Thymus (tissue), 11 donors: ENCODE results near the gene KLF2. TPM values are rescaled to one million over a fixed set of nuclear protein-coding genes. Genes with fewer than 3 reads are reported as not detected.

ENCODE experiments used
- DNase-seq, 9 donors: peaks; one replicate each; pipeline ENCODE4 v3.0.0-alpha.2; 2013; ENCODE audit warnings: low spot score in 9 of 9, low read depth in 6 of 9, missing footprints in 1 of 9
- H3K27ac ChIP-seq, 2 donors: one replicate each; pipeline ENCODE4 v1.5.1; 2013; ENCODE audit warnings: control low read depth in 1 of 2, low read depth in 1 of 2, low read length in 1 of 2, mild to moderate bottlenecking in 1 of 2, moderate library complexity in 1 of 2
- H3K27me3 ChIP-seq, 2 donors: one replicate each; pipeline ENCODE4 v1.5.1; 2013; ENCODE audit warnings: low read length in 1 of 2; ENCODE audit not compliant: control insufficient read depth in 2 of 2, insufficient read depth in 1 of 2
- H3K36me3 ChIP-seq, 2 donors: one replicate each; pipeline ENCODE4 v1.5.1; 2013; ENCODE audit warnings: low read length in 1 of 2, mild to moderate bottlenecking in 1 of 2, moderate library complexity in 1 of 2; ENCODE audit not compliant: control insufficient read depth in 2 of 2, insufficient read depth in 2 of 2
- H3K4me1 ChIP-seq, 2 donors: one replicate each; pipeline ENCODE4 v1.5.1; 2013; ENCODE audit warnings: low read length in 2 of 2; ENCODE audit not compliant: control insufficient read depth in 2 of 2, insufficient read depth in 2 of 2
- H3K4me3 ChIP-seq, 2 donors: one replicate each; pipeline ENCODE4 v1.5.1; 2013; ENCODE audit warnings: low read length in 2 of 2, control low read depth in 1 of 2, mild to moderate bottlenecking in 1 of 2
- H3K9me3 ChIP-seq, 2 donors: one replicate each; pipeline ENCODE4 v1.5.1; 2013; ENCODE audit warnings: low read length in 1 of 2, mild to moderate bottlenecking in 1 of 2; ENCODE audit not compliant: control insufficient read depth in 2 of 2, insufficient read depth in 1 of 2
- WGBS: extraction: QIAGEN DNeasy Blood & Tissue Kit; methylation state at CpG from one replicate; pipeline ENCODE4 v1.1.7; 2013; 5-methylcytosine and 5-hydroxymethylcytosine counted together
- polyA plus RNA-seq: library from polyadenylated mRNA; stranded (reverse); fragments of 200-250 nt; gene quantifications from one replicate; pipeline ENCODE4 v1.2.3, GENCODE V29; 2013
- total RNA-seq: library from RNA; stranded (reverse); fragments of 120-200 nt; gene quantifications from one replicate; pipeline ENCODE4 v1.2.4, GENCODE V29; 2013
- donor health status: healthy.

The KLF2 gene
- total and polyA plus RNA-seq, 2 donors: 5.1 to 16.5 TPM

DNA sequence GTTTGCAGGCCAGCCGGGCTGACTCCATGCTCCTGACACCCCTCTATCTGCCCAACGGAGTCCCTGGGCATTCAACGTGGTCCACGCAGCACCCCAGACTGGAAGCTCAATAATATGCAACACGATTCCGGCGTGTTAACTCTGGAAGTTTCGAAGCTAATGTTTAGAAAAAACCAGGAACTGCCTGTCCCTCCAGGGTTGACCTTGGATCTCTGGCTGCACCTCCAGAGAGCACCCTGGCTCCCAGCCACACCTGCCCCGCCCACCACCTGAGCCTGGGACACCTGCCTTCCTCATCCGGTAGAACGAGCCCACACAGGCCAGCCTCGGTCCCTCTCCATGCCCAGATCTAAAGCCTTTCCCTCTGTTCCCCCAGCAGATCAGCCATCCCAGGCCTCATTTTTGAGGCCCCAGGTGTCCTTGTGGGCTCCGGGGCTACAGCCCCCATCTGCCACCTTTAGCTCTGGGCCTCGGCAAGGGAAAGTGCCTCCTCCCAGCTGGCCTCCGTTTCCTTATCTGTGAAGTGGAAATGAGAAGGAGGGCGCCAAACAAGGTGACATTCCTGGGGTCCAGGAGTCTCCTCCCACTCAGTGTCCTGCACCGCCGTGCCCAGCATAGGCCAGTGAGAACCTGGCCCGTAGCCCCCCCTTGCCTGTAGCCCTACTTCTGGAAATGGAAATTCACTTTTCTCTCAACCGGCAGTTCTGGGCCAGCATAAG, 38.7 kb downstream of the KLF2 start:
- H3K4me1 ChIP-seq: peaks cover 35 to 73% of the 10 kb centered on the region in 2 donors
- H3K27ac ChIP-seq: peak overlapping the region in 1 of 2 donors; percentile 37
- H3K4me3 ChIP-seq: no peak overlapping the region
- peaks cover 0 to 27% of the 10 kb centered on the region in 2 donors for H3K27me3 ChIP-seq
- peaks cover 0 to 10% of the 10 kb centered on the region in 2 donors for H3K36me3 ChIP-seq
- WGBS: 83% methylated on average over 20 of the region's 20 CpGs
- H3K9me3 ChIP-seq: no peaks in the 10 kb centered on the region
- DNase-seq: no peak

DNA sequence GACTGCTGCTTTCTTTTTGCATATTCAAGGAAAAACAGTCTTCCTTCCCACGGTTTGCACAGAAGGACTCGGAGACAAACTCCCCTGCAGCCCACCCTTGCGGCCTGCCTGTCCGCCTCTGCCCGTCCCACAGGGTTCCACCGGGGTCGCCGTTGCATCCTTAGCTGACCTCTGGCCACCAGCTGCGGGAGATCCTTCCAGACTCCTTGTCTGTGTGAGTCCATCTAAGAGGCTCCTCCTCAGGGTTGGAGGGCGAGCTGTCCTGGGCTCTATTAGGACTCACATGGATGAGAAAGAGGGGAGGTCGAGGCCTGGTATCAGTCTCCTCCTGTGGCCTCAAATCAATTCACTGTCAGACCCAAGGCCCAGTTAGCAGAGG, 39.2 kb downstream of the KLF2 start:
- Histone ChIP-seq H3K4me3 (no peak overlapping the region), H3K27ac (no peak overlapping the region), H3K27me3 (peaks cover 0 to 33% of the 10 kb centered on the region in 2 donors), H3K4me1 (peaks cover 40 to 78% of the 10 kb centered on the region in 2 donors), H3K36me3 (peaks cover 0 to 7% of the 10 kb centered on the region in 2 donors), H3K9me3 (no peaks in the 10 kb centered on the region)
- 95% methylated on average over 11 of the region's 11 CpGs for WGBS
- no peak for DNase-seq

DNA sequence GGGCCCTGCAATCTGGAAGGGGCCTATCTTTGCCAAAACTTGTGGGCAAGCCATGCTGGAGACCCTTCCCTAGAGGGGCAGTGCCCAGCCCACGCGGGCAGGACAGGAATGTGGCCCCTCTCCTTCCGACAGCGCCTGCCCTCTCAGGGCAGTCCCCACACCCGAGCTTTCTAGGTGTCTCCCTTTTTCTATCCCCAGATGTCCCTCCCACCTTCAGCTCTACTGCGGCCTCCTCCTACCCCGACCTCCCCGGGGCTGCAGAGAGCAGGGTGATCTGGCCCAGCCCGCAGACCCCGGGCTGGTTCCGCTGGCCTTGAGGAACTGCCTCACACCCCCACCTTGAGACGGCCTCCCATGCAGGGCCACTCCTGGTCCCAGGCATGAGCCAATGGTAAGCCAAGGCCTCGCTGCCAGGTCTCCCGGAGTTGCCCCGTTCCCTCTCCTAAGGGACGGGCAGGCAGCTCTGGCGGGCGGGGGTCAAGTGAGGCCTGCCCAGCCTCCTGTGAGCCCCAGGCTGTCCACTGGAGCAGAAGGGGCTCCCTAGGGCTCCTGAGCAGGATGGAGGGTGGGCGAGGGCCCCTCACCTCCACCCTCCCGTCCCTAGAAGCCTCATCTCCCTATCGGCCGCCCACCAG, 39.7 kb downstream of the KLF2 start:
- Histone ChIP-seq H3K9me3 (no peaks in the 10 kb centered on the region), H3K36me3 (peaks cover 0 to 7% of the 10 kb centered on the region in 2 donors), H3K27me3 (peaks cover 0 to 37% of the 10 kb centered on the region in 2 donors), H3K27ac (no peak overlapping the region), H3K4me3 (no peak overlapping the region), H3K4me1 (peaks cover 45 to 81% of the 10 kb centered on the region in 2 donors)
- WGBS: 96% methylated on average over 22 of the region's 22 CpGs
- no peak for DNase-seq

DNA sequence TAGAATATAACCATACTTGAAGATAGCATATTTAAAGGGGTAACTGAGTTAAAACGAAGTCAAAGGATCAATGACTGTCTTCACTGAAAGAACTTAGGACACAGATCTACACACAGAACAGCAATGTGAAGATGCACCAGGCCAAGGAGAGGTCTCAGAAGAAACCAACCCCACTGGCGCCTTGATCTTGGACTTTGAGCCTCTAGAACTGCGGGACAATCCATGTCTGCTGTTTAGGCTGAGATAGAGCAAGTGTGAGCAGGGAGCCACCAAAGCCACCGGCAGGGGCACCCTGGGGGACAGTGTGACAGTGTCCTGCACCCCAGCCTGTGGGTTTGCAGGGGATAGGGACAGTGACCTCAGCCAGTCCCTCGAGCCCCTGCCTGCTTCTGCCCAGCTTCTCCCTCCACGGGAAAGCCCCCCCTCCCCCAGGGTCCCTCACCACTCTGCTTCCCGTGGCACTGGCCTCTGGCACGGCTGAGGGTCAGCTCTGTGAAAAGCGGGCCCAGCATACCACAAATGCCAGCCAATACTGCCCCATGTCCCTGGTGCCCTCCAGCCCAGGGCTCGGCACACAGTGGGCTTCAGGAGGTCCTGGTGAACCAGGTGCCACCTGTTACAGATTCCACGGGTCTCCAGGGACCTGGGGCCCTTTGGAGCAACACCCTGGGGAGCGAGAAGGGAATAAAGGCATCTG, 40.8 kb downstream of the KLF2 start:
- Histone ChIP-seq H3K9me3 (no peaks in the 10 kb centered on the region), H3K4me1 (peaks cover 55 to 87% of the 10 kb centered on the region in 2 donors), H3K36me3 (peaks cover 0 to 7% of the 10 kb centered on the region in 2 donors), H3K27me3 (peaks cover 0 to 45% of the 10 kb centered on the region in 2 donors), H3K27ac (peak overlapping the region; percentile 67 to 93), H3K4me3 (no peak overlapping the region)
- DNase-seq: no peak
- WGBS: 92% methylated on average over 12 of the region's 12 CpGs

DNA sequence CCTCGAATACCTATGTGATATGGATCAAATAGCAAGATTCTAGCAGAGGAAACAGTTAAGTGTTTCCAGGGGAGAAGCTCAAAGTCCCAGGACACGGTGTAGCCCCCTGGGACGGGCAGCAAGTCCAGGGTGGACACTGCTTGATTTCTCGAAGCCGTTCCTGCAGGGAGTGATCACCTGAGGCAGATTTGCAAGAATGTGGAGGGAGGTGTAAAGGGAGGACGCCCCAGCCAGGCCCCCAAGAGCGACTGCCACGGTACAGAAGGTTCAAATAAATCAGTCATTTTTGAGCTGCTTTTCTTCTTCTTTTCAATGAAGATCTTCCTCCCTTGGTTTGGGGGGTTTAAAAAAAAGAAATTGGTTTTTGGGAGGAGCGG, 41.4 kb downstream of the KLF2 start:
- peaks cover 0 to 7% of the 10 kb centered on the region in 2 donors for H3K36me3 ChIP-seq
- peaks cover 61 to 90% of the 10 kb centered on the region in 2 donors for H3K4me1 ChIP-seq
- peaks cover 0 to 45% of the 10 kb centered on the region in 2 donors for H3K27me3 ChIP-seq
- DNase-seq: no peak
- H3K27ac ChIP-seq: peak overlapping the region; percentile 67 to 93
- WGBS: 43% methylated on average over 9 of the region's 9 CpGs
- H3K9me3 ChIP-seq: no peaks in the 10 kb centered on the region
- H3K4me3 ChIP-seq: peak overlapping the region in 1 of 2 donors; percentile 39

DNA sequence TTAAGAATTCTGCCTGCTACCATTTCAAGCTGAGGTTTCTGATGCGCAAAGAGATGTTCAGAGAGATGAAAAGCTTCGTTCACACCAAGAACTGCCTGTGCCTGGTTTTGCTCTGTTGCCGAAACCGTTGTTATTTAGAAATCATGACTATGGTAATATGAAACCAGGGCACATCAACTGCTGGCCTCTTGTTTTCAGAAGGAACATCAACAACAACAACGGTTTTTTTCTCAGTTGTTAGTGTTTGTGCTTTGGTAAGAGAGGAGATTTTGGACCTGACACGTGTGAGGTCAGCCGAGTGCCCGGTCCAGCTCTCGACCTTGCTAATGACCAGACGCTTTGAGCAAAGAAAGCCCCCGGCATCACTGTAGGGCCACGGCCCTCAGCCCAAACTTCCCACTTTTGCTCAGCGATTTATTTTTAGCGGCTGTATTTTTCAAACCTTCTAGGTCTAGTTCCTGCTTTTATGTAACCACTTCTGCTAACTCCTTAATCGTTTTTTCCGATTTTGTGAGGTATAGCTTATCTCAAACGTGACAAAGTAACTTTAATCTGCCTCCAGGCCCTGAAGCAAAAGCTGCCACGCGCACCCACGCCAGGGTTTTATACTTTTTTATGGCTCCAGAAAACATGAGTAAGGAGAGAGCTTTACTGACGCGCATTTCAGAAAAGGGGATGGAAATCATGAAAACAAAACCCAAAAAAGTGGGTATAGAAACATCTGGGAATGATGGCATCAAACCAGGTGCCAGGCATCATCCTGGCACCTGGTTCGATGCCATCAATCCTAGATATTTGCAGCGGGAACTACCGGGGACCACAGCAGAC, 42.0 kb downstream of the KLF2 start:
- H3K36me3 ChIP-seq: peaks cover 0 to 2% of the 10 kb centered on the region in 2 donors
- peaks cover 0 to 45% of the 10 kb centered on the region in 2 donors for H3K27me3 ChIP-seq
- H3K4me1 ChIP-seq: peaks cover 65 to 96% of the 10 kb centered on the region in 2 donors
- H3K27ac ChIP-seq: peak overlapping the region; percentile 67 to 93
- peak overlapping the region in 1 of 2 donors; percentile 39 for H3K4me3 ChIP-seq
- no peaks in the 10 kb centered on the region for H3K9me3 ChIP-seq
- peak in 2 of 9 donors; percentile 49 to 78 for DNase-seq
- 6% methylated on average over 25 of the region's 25 CpGs for WGBS

DNA sequence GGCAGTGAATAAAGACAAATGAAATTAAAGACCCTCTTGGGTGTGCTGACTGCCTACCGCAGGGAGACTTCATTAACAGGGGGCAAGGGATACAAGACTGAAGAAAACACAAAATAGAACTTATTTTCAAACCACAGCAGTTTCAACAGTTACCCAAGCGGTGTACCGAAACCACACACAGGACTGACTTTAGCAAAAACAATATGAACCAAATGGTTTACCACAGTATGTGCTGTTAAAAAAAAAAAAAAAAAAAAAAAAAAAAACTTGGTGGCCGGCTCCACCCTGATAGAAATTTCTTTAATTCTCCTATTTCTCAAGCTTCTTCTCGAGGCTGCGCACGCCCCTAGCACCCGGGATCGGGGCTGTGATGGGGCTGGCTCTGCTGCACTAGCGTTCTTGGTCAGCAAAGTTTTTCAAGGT, 42.6 kb downstream of the KLF2 start:
- WGBS: 4% methylated on average over 10 of the region's 10 CpGs
- Histone ChIP-seq H3K27ac (peak overlapping the region; percentile 67 to 93), H3K4me1 (peaks cover 71 to 98% of the 10 kb centered on the region in 2 donors), H3K27me3 (peaks cover 0 to 45% of the 10 kb centered on the region in 2 donors), H3K4me3 (peak overlapping the region in 1 of 2 donors; percentile 39), H3K9me3 (no peaks in the 10 kb centered on the region), H3K36me3 (no peaks in the 10 kb centered on the region)
- peak in 3 of 9 donors; percentile 42 to 81 (median 44) for DNase-seq

DNA sequence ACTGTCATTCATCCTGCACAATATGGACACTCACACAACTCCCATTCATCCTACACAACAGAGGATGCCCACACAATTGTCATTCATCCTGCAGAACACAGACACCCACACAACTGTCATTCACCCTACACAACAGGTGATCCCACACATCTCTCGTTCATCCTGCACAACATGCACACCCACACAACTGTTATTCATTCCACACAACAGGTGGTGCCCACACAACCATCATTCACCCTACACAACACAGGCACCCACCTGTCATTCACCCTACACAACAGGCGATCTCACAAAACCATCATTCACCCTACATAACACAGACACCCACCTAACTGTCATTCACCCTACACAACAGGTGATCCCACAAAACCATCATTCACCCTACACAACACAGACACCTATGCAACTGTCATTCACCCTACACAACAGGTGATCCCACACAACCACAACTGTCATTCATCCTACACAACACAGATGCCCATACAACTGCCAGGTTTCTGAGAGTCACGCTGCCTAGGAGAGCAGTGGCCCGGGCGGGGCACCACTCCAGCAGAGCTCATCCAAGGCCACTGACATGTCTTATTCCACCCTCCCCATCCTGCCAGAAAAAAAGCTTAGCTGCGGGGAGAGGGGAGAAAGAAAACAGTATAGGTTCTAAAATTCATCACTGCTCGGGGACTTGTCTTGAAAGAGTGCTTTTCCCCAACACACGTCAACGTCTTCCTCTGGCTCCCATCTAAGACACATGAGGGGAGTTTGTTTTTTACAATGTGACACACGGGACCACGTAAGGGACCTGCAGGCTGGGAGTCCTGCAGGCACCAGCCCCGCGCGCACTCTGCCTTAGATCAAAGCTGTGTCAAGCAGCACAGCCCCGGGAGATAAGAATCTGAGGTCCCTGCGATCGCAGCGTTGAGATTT, 44.0 kb downstream of the KLF2 start:
- peaks cover 80 to 100% of the 10 kb centered on the region in 2 donors for H3K4me1 ChIP-seq

More for the DNA sequence above, 44.0 kb downstream of the KLF2 start:
- Histone ChIP-seq H3K9me3 (no peaks in the 10 kb centered on the region), H3K27ac (peak overlapping the region; percentile 70 to 87), H3K27me3 (peaks cover 0 to 47% of the 10 kb centered on the region in 2 donors), H3K36me3 (peaks cover 0 to 3% of the 10 kb centered on the region in 2 donors), H3K4me3 (peak overlapping the region in 1 of 2 donors; percentile 16)
- peak in 4 of 9 donors; percentile 48 to 78 (median 52) for DNase-seq
- WGBS: 16% methylated on average over 18 of the region's 18 CpGs
